Renal pelvis (tissue), 4 donors: ENCODE data around the gene CBARP. TPM values are rescaled to one million over a fixed set of nuclear protein-coding genes. Genes with fewer than 3 reads are reported as not detected.

Source experiments
- DNase-seq: peaks from one replicate; pipeline ENCODE4 v3.0.0-alpha.2; 2013
- polyA plus RNA-seq, 3 donors: library from polyadenylated mRNA; unstranded; fragments of 120-200 nt; gene quantifications; one replicate each; pipeline ENCODE4 v1.2.1, GENCODE V29; 2013; ENCODE audit not compliant: insufficient read length in 3 of 3

Gene CBARP
- polyA plus RNA-seq, 3 donors, result 2.0 to 3.2 (median 2.7) TPM

DNA sequence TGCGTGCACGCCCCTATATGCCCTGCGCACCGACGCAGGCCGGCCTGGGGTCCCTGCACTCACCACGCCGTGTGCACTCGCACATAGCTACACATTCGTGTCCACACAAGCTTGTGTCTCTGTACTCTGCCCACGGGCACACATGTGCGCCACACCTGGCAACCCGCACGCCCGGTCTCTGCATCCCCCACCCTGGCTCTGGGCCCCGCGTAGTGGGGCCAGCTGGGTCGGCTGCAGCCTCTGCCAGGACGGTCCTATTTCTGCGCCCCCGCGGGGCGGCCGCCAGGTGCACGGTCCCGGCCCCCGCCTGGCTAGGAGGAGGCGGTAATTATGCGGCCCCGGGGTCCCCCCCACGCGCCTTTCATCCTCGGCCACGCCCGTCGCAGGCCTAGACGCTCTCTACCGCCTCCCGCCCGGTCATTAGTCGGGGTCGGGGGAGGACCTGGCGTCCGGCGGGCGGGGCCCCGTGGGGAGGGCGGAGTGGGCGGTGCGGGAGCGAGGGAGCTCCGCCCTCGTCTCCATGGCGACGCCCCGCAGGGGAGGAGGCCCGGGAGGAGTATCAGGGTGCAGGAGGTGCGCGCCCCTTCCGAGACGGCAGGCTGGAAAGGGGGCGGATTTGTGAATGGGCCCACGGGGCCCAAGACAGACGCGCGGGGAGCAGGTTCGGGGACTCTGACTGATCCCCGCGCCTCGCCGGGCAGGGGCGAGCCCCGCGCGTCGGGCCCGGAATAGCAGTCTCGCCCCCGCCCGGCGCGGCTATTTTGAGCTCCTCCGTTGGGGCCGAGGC, 28.5 kb upstream of the CBARP start:
- DNase-seq, result no peak

DNA sequence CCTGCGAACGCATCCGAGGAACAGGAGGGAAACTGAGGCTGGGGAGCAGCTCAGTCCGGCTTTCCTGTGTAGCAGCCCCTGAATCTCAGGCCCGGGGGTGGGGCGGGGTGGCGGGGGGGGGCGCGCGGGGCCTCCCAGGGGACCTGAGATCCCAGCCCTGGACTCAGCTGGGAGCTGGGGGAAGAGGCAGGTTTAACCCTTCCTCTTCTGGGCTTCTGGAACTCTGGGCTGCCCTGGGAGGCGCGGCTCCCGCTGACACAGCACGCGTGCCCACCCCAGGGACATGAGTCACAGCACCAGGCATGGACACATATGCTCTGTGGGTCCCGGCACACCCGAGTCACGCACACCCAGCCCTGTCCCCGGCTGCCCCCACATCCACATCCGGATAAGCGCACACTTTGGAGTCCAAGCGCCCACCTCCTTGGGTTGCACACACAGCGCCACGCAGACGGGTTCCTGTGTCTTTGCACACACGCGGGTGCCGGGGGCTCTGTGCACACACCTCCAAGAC, 27.9 kb upstream of the CBARP start:
- DNase-seq, result no peak

DNA sequence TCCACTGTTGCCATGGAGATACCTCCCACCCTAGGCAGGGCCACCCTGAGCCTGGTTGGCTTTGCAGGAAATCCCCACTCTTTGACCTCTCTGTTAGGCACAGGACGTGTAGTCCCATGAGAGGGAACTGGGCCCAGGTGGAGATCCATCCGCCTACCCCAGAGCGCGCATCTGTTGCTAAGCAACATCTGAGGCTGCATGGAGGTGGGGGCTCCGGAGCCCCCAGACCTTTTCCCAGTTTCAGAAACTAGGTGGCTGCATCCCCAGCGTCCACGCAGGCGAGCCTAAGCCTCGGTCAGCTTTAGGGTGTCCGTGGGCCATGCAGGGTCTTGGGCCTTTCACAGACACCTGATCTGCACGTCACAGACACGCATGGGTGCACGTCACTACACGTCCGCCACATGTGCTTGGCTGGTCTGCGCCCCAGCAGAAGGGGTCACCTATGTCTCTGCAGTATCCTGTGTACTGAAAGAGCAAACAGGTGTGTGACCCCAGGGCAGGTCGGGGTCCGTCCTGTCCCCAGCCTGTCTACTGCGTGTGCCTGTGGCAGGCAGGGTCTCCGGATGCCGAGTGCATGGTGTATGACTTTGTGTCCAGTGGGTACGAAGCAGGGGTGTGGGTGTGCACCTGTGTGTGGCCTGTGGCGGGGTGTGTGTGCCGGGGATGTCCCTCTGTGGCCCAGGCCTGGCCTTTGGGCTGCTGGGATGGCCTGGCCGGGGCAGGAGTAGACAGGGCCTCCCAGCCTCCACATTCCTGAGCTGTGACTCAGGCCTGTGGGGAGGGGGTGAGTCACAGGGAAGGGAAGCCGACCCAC, 27.2 kb upstream of the CBARP start:
- DNase-seq, result no peak

DNA sequence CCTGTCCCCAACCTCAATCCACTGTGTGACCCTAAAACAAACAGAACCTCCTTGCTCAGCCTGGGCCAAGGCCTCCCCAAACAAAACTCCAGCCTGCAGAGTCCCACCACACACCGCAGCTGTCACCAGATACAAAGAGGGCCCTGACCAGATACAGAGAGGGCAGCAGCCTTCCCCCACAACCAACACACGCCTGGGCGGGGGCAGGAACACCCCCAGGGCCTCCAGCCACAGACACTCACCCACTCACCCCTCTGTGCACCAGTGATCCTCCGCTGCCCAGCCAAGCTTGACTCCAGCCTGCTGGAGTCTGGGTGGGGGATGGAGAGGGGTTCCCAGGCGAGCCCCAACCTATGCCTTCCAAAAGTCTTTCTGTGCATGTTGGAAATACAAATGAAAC, 25.4 kb upstream of the CBARP start:
- DNase-seq, result no peak

DNA sequence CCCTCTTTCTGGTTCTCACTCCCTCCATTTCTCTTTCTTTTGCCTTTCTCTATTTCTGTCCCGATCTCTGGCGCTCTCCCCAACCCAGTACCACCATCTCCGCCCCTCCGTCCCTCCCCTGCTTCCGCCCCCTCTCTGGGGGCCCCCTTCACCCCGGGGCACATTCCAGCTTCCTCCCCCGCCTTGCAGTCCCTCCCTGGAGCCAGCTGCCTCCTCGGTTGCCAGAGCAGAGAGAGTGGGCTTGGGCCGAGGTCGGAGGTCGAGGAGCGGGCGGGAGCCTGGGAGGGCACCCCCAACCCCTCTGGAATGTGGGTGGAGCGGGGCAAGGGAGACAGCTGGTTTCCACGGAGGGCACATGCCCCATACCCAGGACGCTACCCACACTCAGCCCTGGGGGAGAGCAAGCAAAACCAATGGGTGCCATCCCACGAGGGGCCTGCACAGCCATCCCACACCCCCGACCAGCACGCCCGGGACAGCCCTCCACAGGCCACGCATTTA, 24.9 kb upstream of the CBARP start:
- DNase-seq, result no peak

DNA sequence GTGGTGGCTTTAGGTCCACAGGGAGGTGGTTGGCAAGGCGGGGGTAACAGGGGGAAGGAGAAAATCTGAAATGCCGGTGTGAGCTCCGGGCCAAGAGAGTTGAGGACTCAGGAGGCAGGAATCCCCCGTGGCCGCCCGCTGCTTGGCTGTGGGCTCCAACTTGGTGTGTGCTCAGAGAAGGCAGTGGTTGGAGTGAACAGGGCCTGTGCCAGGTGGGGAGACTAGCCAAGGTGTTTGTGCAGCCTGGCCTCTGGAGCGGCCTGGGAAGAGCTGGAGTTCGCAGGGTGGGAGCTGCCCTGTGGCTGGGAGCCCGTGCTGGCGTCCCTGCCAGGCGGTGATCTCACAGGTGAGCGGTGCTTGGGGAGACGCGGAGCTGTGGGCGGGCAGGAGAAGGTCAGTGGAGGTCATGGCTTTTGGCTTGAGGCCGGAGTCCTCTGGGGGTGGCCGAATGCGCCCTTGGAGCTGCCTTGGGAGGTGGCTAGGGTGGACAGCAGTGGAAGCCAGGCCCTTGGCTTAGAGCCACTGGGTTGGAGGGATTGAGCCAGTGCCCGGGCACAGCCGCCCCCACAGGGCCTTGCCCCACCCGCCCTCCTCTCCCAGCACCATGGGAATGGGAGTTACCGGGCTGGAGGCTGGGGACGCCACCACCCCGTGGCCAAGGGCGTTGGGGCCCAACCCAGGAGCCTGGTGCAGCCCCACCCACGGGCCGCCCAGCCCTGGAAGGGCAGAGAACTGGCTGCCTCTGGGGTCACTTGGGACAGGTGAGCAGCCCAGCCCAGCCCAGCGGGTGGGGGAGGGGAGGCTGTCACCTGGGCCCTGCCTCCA, 24.2 kb upstream of the CBARP start:
- no peak for DNase-seq

DNA sequence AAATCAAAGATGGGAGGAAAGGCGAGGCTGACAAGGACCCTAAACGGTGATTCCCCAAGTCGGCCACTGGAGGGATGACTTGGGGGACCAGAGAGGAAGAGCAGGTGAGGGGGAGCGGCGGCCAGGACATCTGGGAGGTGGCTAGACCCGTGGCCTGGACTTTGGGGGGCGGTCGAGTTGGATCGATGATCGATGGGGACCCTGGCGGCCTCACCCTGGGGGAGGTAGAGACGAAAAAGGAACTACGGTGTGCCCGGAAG, 23.7 kb upstream of the CBARP start:
- no peak for DNase-seq

DNA sequence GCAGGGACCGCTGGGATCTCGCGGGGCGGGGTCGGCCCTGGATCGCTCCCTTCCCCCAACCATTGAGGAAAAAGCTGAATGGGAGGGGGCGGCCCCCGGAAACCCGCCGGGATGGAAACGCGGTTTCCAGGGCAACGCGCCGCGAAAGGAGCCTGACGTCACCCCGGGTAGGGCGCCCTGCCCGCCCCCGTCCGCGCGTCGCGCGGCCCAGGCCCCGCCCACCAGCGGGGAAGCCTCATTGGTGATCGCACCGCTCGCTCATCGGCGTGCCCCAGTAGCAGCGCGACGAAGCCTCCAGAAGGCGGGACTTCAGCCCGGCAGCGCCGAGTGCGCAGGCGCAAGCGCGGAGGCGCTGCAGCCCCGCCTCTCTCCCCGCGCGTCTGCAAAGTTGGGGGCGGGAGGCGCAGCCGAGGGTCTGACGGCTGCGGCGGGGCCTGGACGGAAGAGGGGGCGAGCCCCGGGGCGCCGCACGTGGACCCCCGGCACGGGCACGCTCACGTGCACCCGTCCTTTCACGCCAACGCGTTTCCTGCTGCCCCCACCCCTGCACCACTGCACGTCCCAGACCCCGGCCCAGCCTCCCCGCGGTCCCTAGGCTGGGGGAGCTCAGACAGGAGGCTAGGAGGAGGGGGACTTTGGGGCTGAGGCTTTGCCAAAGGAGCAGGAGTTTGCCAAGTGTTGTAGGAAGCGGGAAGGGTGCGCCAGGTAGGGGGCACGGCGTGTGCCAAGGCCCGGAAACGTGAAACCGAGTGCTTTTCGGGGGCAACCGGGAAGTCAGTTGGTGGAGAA, 23.1 kb upstream of the CBARP start:
- DNase-seq, result peak; percentile 95

DNA sequence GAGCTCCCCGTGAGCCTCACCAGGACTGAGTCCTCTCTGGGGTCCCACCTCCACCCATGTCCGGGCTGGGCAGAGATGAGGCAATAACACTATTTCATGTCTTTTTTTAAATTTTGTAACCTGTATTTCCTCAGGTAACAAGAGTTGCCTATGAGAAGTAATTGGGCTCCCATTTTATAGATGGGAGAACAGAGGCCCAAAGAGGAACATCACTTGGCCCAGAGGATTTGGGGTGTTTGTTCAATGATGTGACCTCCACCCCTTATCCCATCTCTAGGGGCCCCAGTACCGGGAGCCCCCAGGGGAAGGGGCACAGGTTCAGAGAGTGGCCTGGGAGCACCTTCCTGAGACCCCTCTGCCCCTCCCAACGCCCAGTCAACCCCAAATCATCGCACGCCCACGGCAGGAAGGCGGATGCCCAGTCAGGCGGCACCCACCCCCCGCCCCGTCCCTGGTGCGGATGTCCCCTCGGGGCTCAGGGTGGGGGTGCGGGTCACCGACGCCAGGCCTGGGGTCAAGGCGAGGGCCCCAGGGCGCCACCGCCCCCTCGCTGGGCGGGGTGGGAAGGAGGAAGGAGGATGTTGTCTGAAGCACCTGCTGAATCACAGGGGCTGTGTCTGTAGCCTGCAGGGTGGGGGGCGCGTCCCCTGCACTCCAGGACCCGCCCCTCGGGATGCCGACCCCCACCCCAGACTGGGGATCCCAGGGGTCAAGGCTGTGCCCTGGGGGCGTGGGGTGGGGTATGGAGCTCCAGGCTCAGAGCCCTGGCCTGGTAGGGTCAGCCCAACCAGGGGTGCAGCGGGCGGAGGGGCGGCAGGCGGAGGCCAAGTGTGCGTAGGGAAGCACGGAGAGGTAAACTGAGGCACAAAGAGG, 22.3 kb upstream of the CBARP start:
- no peak for DNase-seq

DNA sequence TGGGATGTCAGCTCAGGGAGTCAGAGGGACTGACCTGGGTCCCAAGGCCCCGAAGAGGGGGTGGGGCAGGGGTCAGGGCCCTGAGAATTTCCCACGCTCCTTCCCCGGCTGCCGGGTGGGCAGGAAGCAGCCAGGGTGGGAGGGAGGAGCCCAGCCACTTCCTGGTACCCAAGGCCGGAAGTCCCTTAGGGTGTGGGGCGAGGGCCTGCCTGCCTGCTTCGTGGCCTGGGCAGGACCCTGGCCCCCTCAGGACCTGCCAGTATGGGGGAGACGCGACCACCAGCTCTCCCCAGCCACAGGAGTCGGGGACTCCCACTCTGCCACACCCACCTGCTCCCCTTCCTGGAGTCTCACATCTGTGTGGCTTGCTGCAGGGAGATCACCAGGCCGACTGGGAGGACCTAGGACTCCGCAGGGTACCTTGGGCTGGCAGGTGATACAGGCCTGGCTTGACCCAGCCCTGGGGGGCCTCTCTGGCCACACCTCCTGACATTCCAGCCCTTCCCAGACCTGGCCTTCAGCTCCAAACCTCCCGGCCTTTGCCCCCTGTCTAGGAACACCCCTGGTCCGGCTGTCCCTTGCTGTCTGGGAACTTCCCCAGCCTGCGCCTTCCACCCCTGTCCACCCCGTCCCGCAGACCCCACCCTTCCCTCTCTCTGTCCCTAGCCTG, 21.5 kb upstream of the CBARP start:
- DNase-seq, result no peak

DNA sequence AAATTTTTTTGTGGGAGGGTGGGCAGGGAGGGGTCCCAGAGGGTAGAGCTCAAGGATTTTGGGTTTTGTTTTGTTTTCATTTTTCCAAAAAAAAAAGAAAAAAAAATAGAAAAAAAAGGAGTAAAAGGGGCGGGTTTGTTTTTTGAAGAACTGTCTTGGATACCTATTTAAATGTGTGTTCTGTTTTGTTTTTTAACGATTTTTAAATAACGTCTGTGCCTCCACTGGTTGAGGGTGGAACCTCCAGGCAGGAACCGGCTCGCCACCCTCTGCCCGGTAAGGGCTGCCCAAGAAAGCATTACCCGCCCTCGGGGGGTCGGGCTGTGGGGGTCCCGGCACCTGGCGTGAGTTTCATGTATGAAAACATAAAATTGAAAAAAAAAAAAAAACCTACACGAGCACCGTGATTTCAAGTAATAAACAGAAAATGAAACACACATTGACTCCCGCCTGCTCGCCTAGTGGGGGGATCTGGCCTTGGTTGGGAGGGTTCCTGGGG, 21.0 kb upstream of the CBARP start:
- no peak for DNase-seq

DNA sequence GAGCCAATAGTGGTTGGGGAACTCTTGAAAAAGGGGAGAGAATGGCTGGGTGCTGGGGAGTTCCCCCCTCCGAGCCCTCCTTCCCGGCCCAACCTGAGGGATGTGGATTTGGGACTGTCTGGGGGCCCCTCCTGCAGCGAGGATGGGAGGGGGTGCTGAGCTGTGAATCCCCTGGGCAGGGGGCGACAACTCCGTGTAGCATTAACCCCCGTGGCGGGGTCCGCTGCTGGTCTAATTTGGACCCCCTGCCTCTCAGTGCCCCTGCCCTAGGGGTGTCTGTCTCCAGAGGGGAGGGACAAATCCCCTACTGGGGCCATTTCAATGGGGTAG, 20.3 kb upstream of the CBARP start:
- no peak for DNase-seq

DNA sequence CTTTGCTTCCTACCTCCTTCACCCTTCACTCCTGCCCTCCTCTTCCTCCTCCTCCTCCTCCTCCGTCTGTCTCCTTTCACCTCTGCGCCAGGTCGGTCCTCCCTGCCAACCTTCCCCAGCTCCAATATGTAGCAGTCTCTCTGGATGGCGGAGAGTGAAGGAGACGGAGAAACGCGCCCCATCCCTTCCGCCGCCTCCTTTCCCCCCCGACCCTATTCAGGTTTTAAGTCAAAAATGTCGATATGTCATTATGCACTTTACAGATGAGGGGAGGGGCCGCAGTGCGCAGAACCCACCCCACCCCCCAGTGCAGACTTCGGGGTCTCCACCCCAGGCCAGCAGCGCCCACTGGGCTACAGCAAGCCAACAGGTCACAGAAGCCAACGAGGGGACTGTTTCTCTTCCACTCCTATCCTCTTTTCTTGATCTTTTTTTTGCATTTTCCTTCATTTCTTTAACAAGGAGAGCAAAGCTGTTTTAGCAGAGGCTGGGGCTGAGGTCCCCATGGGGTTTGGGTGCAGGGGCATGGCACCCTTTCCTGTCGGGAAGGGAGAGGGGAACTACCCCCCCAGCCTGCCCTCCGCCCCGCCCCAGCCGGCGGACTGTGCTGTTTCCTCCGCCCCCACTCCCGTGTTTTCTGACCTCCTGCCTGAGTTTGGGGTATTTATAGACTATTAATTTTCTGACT, 19.8 kb upstream of the CBARP start:
- no peak for DNase-seq

DNA sequence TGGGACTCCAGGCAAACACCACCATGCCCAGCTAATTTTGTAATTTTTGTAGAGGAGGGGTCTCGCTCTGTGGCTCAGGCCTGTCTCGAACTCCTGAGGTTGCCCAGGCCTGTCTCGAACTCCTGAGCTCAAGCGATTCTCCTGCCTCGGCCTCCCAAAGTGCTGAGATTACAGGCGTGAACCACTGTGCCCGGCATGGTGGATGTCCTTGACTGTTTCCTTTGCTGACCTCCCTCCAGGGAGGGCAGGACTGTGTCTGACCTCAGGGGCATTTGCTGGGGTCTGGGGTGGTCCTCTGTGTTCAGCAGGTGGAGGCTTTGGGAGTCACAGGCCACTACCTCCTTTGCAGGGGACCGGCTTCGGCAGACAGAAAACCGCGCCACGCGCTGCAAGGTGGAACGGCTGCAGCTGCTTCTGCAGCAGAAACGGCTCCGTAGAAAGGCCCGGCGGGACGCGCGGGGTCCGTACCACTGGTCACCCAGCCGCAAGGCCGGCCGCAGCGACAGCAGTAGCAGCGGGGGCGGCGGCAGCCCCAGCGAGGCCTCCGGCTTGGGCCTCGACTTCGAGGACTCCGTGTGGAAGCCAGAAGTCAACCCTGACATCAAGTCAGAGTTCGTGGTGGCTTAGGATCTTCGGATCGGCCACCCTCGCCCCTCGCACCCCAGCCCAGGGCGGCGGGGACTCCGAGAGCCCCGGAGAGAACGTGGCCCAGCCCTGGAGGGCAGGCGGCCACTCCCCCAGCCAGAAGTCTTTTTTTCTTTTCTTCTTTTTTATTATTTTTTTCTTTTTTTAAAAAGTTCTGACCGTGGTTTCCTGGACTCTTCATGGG, 19.1 kb upstream of the CBARP start:
- DNase-seq, result no peak

DNA sequence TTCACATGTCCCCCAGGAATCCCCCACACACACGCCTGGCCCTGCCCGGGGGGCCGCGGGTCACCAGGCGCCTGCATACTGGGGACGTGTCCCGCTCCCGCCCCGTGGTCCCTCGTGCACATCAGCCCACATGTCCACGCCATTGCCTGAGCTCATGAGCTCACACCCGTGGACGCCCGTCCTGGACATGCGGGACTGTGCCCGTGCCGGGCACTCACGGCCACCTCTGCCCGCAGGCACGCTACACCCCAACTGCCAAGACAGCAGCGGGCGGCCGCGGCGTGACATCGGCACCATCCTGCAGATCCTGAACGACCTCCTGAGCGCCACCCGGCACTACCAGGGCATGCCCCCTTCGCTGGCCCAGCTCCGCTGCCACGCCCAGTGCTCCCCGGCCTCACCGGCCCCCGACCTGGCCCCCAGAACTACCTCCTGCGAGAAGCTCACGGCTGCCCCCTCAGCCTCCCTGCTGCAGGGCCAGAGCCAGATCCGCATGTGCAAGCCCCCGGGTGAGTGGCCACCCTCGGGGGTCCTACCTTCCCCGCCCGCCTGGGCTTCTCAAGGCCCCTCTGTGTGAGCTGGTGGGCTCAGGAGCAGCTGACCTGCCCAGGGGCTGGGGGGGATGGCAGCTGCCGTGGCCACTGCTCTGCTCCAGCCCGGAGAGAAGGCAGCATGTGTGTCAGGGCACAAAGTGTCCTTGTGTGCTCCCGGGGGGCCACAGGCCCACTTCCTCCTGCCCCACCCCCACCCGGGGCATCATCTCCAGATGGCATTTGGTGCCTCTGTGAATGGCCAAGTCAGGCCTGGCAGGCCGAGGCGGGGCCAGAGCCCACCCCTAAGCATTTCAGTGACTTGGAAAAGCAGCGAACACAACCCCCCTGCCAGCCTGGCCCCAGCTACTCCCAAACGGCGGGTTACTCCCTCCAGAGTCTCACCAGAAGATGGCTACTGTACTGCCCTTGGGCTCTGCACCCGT, 17.7 kb upstream of the CBARP start:
- no peak for DNase-seq

DNA sequence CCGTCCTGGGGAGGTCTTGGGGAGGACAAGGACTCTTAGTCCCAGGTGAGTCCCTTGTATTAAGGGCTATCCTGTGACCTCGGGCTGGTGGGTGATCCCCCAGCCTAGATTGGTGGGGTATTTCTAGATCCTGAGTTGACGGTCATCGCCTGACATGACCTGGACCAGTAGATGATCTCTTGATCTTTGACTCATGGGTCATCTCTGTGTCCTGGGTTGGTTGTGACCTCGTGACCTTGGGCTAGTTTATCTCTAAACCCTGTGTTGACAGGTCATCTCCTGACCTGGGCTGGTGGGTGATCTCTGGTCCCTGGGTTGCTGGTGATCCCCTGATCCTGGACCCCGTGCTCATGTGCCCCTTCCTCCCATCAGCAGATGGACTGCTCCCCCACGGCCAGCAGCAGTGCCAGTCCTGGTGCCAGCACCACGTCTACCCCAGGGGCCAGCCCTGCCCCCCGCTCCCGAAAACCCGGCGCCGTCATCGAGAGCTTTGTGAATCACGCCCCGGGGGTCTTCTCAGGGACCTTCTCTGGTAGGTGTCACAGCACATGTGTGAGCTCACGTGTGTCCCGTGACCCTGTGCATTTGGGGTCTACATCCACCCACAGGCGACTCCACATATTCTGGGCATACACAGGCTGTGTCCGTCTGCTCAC, 16.9 kb upstream of the CBARP start:
- DNase-seq, result no peak
